HG03108 (cell line): ENCODE measurements around the gene FAM53B.

Experiments used
- ATAC-seq: cut with Tn5 transposase; IDR thresholded peaks from one replicate; pipeline ENCODE4 v1.9.1; 2021; ENCODE audit warnings: moderate library complexity; ENCODE audit not compliant: unreplicated experiment

The FAM53B gene

DNA sequence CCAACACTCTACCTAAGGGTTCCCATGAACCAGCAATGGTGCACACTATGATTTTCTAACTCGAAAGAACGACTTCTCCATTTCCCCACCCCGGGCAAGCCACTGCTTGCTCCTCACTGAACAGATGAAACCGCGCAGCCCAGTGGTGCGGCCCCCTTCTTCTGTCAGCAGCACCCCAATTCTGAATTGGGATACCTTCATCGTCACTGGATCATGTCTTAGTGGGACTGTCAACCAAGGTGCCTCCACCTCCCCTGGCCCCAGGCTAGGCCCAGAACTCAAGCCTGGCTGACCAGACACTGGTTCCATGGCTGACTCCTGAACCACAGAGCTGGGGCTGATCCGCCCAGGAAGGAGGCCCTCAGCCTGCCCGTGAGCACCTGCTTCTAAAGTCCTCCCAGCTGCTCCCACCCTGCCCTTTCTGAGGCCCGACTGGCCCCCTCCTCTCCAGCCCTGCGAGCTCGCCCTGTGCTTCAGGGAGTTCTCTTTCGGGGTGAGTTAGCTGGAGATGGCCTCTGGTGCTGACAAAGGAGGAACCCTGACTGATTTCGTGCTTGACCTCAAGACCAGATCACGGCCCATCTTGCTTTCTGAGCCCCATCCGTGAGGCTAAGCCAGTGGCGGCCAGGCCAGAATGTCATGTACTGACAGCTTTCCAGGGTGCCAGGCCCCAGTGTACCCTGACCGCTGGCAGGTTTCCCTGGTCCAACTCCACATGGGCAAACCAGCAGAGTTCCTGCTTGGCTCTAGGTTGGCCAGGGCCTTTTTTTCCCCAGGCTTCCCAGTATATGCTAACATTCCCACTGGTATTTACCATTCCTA is 44.5 kb downstream of the FAM53B start:
- no peak for ATAC-seq

- ATAC-seq: no peak
Measured at GRCh38 chr10:124698545-124699469, 45.4 kb downstream of the FAM53B start.

- ATAC-seq: peak; percentile 28
Measured at GRCh38 chr10:124697837-124698544, 46.2 kb downstream of the FAM53B start.

DNA sequence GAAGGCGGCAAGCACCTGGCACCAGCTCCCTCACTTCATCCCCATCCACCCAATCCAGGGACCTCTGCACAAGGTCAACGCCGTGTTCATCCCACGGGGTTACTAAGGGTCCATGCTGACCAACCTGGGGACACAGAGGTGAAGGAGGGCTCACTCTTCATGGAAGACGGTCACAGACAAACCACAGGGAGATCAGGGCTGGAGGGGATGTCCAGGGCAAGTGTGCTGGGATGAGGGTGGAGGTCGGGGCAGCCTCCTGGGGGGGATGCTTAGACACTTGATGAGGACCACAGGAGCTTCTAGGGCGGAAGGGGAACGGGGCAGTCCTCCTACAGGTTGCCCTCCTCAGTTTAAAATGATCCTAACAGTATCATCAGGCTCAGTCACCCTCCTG is 46.7 kb downstream of the FAM53B start:
- ATAC-seq: no peak

DNA sequence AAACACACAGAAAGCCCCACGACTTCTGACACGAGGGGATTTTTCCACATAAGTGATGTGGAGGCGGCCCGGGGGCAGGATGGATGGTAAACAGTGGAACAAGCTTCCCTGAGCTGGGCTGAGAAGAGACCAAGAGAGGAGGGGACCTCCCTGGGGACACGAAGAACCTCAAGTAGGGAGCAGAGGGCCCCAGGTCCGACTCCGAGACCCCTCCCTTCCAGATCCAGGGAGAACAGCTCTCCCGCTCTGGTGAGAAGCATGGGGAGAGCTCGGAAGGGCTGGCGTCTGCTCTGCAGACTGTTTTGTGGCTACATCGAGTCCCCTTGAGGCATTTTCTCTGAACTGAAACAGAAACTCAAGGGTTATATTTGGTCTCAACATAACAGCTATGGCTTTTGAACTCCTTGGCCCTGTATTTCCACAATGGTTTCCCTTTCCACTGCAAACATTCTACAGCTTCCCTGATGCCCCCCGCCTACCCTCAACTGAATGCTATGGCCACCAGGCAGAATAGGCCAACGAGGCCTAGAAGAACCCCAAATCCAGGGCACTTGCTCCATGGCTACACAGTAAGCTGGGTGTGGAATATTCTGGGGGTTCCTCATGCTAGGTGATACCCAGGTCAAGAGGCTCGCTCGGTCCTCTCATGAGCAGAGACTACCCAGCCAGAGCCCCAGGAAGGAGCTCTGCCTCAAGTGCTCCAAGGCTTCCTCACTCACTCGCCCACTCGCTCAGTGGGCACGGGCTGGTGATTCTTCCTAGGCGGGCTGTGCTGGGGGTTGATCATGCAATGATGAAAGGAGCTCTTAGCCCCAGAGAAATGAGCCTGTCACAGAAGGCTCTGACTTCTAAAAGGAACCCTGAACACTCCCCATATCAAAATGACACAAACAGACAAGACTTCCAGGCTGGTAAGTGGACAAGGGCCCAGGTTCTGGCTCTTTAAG is 47.5 kb downstream of the FAM53B start:
- ATAC-seq: peak; percentile 65

GRCh38 chr10:124695259-124695658 is 48.9 kb downstream of the FAM53B start:
- no peak for ATAC-seq

DNA sequence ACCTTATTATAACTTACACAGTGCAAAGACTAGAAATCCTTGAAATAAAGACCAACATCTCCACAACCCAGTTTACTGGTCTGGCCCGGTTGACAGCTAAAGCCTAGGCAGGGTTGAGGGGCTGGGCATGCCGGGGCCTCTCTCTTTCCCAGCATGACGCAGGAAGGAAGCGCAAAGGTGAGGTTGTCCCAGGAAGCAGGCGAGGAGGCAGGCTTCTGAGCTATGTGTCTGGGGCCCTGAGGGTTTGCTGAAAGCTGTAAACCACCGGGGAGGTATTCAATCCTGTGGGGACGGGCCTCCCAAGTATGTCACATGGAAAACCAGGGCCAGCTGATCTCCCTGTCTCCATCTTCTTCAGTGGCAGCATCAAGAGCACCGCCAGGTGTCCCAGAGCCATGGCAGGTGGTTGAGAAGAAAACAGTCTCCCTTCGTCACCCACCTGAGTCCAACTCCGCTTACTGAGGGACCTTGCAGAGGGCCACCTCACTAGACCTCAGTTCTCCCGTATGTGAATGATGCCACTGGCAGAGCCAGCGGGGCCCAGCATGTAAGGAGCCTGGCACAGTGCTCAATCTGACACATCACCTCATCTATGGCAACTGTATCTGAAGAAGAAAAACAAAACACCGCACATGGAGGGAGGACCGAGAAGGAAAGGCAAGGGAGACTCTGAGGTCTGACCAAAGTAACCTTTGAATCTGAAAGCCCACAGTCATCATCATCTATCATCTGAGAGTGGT is 49.5 kb downstream of the FAM53B start:
- no peak for ATAC-seq

GRCh38 chr10:124693801-124694416 is 50.3 kb downstream of the FAM53B start:
- ATAC-seq: no peak

DNA sequence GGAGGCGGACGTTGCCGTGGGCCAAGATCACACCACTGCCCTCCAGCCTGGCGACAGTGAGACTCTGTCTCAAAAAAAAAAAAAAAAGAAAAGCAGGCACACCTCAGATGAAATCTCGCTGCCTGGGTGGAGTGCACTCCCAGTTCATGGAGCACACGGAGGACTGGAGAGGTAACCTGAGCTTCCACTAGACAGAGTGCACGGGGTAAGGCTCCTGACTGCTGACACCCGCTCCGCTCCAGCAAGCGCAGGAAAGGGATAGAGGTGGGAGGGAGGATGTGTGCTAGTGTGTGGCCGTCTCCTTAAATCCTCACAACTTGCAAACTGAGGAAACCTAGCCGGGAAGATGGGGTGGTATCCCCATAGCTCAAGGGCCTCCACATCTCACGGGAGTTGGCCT is 50.8 kb downstream of the FAM53B start:
- ATAC-seq: no peak

GRCh38 chr10:124692100-124692446 is 52.1 kb downstream of the FAM53B start:
- ATAC-seq: no peak

DNA sequence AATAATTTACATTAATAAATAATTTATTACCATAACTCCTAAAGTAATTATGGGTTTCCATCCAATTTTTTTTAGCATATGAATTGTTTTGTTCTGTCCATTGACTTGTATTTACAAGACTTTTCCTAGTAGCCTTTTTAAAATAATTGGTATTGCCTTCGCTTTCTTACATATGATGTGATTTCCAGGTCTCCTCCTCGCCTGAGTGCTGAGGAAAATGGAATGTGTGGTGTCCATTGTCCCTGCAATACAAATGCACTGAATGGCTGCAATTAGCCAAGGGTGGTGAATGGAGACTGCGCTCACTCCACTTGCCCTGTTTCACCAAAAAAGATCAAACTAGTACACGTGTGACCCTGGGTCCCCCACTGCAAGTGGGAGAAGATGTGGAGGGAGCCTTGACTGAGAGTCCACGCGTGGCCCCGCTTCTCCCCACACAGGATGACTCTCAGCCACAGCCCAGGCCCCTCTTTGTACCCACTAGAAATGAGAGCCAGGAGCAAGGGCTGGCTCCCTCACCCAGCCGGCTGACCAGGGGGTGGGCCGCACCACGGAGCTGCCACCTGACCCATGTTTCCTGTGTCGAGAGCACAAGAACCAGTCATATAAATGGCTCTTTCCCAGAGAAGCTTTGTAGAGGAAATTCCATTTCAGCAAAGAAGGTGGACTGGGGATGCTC is 52.6 kb downstream of the FAM53B start:
- no peak for ATAC-seq

DNA sequence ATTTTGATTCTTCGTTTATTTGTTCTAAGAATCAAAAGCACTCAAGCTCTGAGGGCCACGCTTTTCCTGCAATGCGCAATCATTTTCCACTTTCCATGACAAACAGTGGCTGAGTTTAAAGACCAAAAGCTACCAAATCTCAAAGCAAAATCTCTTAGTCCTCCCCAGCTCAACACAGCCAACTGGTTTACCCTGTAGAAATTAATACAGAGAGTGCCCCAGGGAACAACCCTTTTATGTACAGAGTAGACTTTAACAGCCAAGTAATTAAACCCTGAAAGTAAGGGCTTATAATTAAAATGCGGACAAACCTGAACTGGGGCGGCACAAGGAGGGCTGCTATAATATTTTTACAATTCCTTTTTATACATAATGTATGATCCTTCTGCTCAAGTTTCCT is 53.2 kb downstream of the FAM53B start:
- ATAC-seq: no peak

GRCh38 chr10:124689911-124690498 is 54.2 kb downstream of the FAM53B start:
- ATAC-seq: no peak

DNA sequence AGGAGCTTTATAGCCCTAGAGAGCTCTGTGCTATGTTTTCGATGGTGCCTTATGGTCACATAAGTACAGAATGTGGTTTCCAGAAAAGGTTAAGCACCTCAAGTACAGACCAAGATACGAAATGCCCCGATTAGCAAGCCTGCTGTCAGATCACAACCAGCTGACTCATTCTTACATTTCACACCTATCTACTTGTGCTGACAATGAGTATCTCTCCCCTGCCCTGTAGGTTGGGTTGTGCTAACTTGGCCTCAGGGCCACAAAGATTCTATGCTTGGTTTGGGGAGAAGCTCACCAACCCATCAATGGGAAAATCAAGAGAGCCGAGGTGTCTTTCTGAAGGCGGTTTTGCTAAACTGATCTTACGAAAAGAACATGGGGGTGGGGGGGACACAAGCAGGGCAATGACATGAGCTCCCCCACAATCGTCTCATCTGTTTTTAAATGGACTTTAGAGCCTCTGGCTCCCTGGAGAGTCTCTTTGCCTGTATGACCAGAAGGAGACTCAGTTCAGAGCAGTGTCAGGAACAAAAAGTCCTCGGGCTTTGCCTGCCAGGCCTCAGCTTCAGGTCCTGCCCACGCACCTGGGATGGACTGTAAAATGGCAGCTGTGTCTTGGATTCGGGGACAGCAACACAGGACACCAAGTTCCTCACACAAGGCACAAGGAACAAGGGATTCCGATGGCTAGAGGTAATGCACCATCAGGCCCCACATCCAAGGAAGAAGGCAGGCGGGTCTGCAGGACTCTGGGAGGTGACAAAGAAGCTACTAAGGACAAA is 55.1 kb downstream of the FAM53B start:
- ATAC-seq: peak; percentile 87

DNA sequence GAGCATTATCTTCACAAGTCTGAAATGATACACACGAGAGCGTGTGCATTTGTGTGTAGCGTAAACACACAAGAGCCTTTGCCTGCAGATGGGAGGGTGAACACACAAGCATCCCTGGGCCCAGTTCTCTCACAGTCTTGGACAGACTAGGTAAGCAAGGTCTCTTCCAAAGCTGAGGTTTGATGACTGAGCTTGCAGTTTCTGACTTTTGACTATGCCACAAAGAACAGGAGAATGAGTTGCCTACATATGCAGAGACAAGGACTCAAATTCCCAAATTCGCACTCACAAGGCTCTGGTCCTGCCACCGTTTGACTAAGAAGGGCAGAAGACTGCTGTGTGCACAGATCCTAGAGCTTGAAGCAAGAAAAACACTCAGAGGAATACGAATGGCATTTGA is 55.8 kb downstream of the FAM53B start:
- ATAC-seq: no peak

- no peak for ATAC-seq
Measured at GRCh38 chr10:124686707-124687376, 57.3 kb downstream of the FAM53B start.

- no peak for ATAC-seq
Measured at GRCh38 chr10:124685261-124685660, 58.9 kb downstream of the FAM53B start.
